Stimulated activated naive B cell treated with anti-CD40 and anti-IgM and Interleukin-4, amounts not matched to agents 10 μg/mL and 1 μg/mL and 100 μg/mL, for 72 hours (primary cell): ENCODE measurements around the gene EFCAB5.
"Not testable (repeated sequence)": the region's sequence is repeated elsewhere in the genome, so short reads cannot be mapped to it uniquely, and the experiment has no call there.

Experiments used
- ATAC-seq, 2 donors: fragments of 150-1000 bp; cut with Tn5 transposase; replicated peaks; 2 replicates each; pipeline ENCODE4 v1.10.0; 2021; ENCODE audit warnings: moderate library complexity in 1 of 2
- DNase-seq: peaks from one replicate; pipeline ENCODE4 v3.0.0; 2021
- H3K27ac Mint-ChIP-seq: one replicate; pipeline ENCODE4 v1.8.0; 2022; ENCODE audit warnings: mild to moderate bottlenecking, mixed read lengths
- H3K27me3 Mint-ChIP-seq, 2 donors: one replicate each; pipeline ENCODE4 v1.8.0; 2022; ENCODE audit warnings: mixed read lengths in 2 of 2
- H3K36me3 Mint-ChIP-seq, 2 donors: one replicate each; pipeline ENCODE4 v1.8.0; 2022; ENCODE audit warnings: mixed read lengths in 2 of 2, mild to moderate bottlenecking in 1 of 2
- H3K4me1 Mint-ChIP-seq, 2 donors: one replicate each; pipeline ENCODE4 v1.8.0; 2022; ENCODE audit warnings: mixed read lengths in 2 of 2, mild to moderate bottlenecking in 1 of 2
- H3K4me3 Mint-ChIP-seq, 2 donors: one replicate each; pipeline ENCODE4 v1.8.0; 2022; ENCODE audit warnings: mild to moderate bottlenecking in 2 of 2, mixed read lengths in 2 of 2, moderate library complexity in 1 of 2
- H3K9me3 Mint-ChIP-seq, 2 donors: one replicate each; pipeline ENCODE4 v1.8.0; 2022; ENCODE audit warnings: mixed read lengths in 2 of 2, mild to moderate bottlenecking in 1 of 2

Gene EFCAB5

DNA sequence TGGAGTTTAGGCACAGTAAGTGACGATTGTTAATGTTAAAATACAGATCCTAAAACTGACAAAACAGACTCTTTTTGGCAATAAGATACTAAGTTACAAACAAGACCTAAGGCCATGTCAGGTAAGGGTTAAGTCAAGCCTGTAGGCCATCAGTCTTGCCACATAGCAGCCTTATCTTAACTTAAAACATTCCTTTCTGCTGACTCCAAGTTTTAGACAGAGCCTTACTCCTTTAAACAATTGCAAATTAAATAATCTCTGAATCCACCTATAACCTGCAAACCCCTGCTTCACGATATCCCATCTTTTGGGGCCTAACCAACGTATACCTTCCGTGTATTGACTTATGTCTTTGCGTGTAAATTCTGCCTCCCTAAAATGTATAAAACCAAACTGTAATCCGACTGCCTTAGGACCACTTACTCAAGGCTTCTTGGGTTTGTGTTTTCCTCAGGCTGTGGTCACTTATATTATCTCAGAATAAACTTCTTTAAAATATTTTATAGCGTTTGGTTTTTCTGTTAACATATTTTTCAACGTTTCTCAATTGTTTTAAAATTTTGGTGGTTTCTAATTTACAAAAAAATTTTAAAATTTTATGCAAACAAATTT lies 64.4 kb downstream of the EFCAB5 start:
- H3K27ac Mint-ChIP-seq: no peak overlapping the region
- H3K27me3 Mint-ChIP-seq: no peaks in the 10 kb centered on the region
- peaks cover 0 to 4% of the 10 kb centered on the region in 2 donors for H3K4me1 Mint-ChIP-seq
- H3K9me3 Mint-ChIP-seq: no peaks in the 10 kb centered on the region
- no peak overlapping the region for H3K4me3 Mint-ChIP-seq
- H3K36me3 Mint-ChIP-seq: no peaks in the 10 kb centered on the region
- no peak for DNase-seq
- no peak for ATAC-seq

DNA sequence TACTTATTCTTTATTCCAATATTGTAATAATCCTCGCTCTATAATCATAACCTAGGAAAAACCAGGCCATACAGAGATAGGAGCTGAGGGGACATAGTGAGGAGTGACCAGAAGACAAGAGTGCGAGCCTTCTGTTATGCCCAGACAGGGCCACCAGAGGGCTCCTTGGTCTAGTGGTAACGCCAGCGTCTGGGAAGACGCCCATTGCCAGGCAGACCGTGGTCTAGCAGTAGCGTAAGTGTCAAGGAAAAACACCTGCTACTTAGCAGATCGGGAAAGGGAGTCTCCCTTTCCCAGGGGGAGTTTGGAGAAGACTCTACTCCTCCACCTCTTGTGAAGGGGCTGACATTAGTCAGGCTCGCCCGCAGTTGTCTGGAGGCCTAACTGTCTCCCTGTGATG lies 70.5 kb downstream of the EFCAB5 start:
- not testable (repeated sequence) for H3K27me3 Mint-ChIP-seq, H3K9me3 Mint-ChIP-seq, H3K4me3 Mint-ChIP-seq, DNase-seq, H3K36me3 Mint-ChIP-seq, ATAC-seq, H3K4me1 Mint-ChIP-seq, H3K27ac Mint-ChIP-seq

- DNase-seq (no peak), ATAC-seq (peak in 1 of 2 donors; percentile 55)
Measured at GRCh38 chr17:30021708-30022317, 80.4 kb downstream of the EFCAB5 start.

DNA sequence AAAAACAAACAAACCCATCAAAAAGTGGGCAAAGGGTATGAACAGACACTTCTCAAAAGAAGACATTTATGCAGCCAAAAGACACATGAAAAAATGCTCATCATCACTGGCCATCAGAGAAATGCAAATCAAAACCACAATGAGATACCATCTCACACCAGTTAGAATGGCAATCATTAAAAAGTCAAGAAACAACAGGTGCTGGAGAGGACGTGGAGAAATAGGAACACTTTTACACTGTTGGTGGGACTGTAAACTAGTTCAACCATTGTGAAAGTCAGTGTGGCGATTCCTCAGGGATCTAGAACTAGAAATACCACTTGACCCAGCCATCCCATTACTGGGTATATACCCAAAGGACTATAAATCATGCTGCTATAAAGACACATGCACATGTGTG lies 83.9 kb downstream of the EFCAB5 start:
- H3K27ac Mint-ChIP-seq, ATAC-seq, H3K4me1 Mint-ChIP-seq, H3K9me3 Mint-ChIP-seq, H3K36me3 Mint-ChIP-seq, H3K27me3 Mint-ChIP-seq, H3K4me3 Mint-ChIP-seq, DNase-seq: not testable (repeated sequence)

More at GRCh38 chr17:30021708-30022317, 80.4 kb downstream of the EFCAB5 start:
- H3K36me3 Mint-ChIP-seq: no peaks in the 10 kb centered on the region
- H3K9me3 Mint-ChIP-seq: no peaks in the 10 kb centered on the region
- no peaks in the 10 kb centered on the region for H3K4me1 Mint-ChIP-seq
- H3K27ac Mint-ChIP-seq: no peak overlapping the region
- no peak overlapping the region for H3K4me3 Mint-ChIP-seq
- no peaks in the 10 kb centered on the region for H3K27me3 Mint-ChIP-seq

DNA sequence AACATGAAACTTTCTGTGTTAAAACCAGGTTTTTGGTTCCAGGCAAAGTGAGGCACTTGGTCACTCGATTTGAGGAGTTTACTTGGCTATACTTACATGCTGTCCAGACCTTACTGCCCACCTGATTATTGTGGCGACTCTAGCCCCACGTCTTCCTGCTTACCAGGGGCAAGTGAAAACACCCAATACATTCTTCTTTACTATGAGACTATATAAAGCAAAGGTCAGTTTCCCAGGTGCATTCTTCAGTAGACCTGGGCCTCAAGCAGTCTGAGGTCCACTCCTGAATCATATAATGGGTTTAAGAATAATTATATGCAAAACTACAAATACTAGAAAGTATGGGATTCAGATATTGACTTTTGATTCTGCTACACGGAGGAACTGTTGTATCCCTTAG lies 86.2 kb downstream of the EFCAB5 start:
- Mint-ChIP-seq H3K4me1 (peaks cover 0 to 2% of the 10 kb centered on the region in 2 donors), H3K9me3 (no peaks in the 10 kb centered on the region), H3K36me3 (no peaks in the 10 kb centered on the region), H3K4me3 (no peak overlapping the region), H3K27ac (no peak overlapping the region), H3K27me3 (no peaks in the 10 kb centered on the region)
- ATAC-seq: no peak
- no peak for DNase-seq

GRCh38 chr17:30031214-30031869 lies 89.9 kb downstream of the EFCAB5 start:
- peak; percentile 70 to 87 for ATAC-seq
- Mint-ChIP-seq H3K4me1 (peaks cover 0 to 2% of the 10 kb centered on the region in 2 donors), H3K36me3 (no peaks in the 10 kb centered on the region), H3K27ac (no peak overlapping the region), H3K27me3 (no peaks in the 10 kb centered on the region), H3K9me3 (no peaks in the 10 kb centered on the region), H3K4me3 (no peak overlapping the region)
- no peak for DNase-seq

- DNase-seq (no peak), ATAC-seq (no peak)
- no peak overlapping the region for H3K4me3 Mint-ChIP-seq
- no peak overlapping the region for H3K27ac Mint-ChIP-seq
- H3K4me1 Mint-ChIP-seq: peaks cover 5 to 6% of the 10 kb centered on the region in 2 donors
- no peaks in the 10 kb centered on the region for H3K27me3 Mint-ChIP-seq
- H3K36me3 Mint-ChIP-seq: no peaks in the 10 kb centered on the region
- peaks cover 0 to 4% of the 10 kb centered on the region in 2 donors for H3K9me3 Mint-ChIP-seq
Measured at GRCh38 chr17:30035369-30035768, 93.9 kb downstream of the EFCAB5 start.

DNA sequence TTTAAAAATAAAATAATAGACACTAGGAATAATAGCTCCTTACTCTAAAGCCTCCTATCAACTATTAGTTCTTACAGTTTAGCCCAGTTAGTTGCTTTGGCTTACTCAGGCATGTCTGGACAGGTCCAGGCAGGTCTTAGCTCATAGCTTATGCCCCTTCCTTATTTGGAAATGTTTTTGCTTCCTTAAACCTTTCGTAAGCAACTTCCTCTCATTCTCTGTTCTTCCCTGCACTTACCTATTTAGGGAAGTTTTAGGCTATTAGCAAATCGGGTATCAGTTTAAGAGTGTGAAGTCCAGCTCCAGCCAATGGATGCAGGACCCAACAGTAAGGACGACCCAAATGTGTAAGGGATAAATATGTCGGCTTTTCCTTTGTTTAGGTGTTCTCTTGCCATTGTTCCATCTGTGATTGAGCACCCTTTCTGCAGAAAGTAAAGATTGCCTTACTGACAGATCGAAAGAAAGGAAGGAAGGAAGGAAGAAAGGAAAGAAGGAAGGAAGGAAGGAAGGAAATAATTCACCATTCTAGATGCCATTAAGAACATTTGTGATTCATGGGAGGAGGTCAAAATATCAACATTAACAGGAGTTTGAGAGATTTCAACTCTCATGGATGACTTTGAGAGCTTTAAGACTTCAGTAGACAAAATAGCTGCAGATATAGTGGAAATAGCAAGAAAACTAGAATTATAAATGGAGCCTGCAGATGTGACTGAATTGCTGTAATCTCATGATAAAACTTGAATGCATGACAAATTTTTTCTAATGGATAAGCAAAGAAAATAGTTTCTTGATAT lies 99.5 kb downstream of the EFCAB5 start:
- ATAC-seq, DNase-seq, H3K27me3 Mint-ChIP-seq, H3K9me3 Mint-ChIP-seq, H3K36me3 Mint-ChIP-seq: not testable (repeated sequence)
- Mint-ChIP-seq H3K27ac (peak overlapping the region; percentile 83), H3K4me3 (peak overlapping the region in 1 of 2 donors; percentile 7), H3K4me1 (peaks cover 10 to 15% of the 10 kb centered on the region in 2 donors)

GRCh38 chr17:30041551-30041950 lies 100.1 kb downstream of the EFCAB5 start:
- Mint-ChIP-seq H3K4me1 (peaks cover 10 to 15% of the 10 kb centered on the region in 2 donors), H3K27ac (peak overlapping the region; percentile 14), H3K27me3 (no peaks in the 10 kb centered on the region), H3K9me3 (peaks cover 4 to 9% of the 10 kb centered on the region in 2 donors), H3K4me3 (no peak overlapping the region), H3K36me3 (peaks cover 3 to 9% of the 10 kb centered on the region in 2 donors)
- no peak for DNase-seq
- ATAC-seq: no peak

DNA sequence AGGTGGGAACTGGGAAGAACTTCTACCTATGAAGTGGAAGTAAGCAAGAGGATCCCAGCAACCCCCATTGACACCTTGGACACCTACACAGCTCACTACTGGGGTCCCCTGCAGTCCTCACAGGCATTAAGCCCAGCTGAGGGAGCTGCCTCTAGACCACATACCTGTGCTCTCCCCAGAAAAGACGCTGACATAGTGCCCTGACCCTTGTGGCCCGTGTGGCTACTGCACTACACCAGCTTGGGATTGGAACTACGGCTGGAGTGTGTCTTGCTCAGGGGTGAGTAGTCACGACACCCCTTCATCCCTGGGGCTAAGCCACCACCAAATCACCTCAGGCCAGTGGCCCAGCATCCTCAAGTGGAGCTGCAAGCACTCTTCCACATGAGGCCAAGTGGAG lies 120.9 kb downstream of the EFCAB5 start:
- H3K4me1 Mint-ChIP-seq: no peaks in the 10 kb centered on the region
- H3K4me3 Mint-ChIP-seq: no peak overlapping the region
- no peak overlapping the region for H3K27ac Mint-ChIP-seq
- DNase-seq: no peak
- H3K27me3 Mint-ChIP-seq: peaks cover 5 to 18% of the 10 kb centered on the region in 2 donors
- H3K9me3 Mint-ChIP-seq: peaks cover 22 to 26% of the 10 kb centered on the region in 2 donors
- ATAC-seq: no peak
- H3K36me3 Mint-ChIP-seq: peaks cover 2 to 12% of the 10 kb centered on the region in 2 donors

GRCh38 chr17:30064738-30065137 lies 123.3 kb downstream of the EFCAB5 start:
- Mint-ChIP-seq H3K4me3 (no peak overlapping the region), H3K27ac (no peak overlapping the region), H3K27me3 (peaks cover 5 to 18% of the 10 kb centered on the region in 2 donors), H3K4me1 (no peaks in the 10 kb centered on the region), H3K36me3 (peaks cover 2 to 12% of the 10 kb centered on the region in 2 donors), H3K9me3 (peaks cover 24 to 26% of the 10 kb centered on the region in 2 donors)
- ATAC-seq (no peak), DNase-seq (no peak)

DNA sequence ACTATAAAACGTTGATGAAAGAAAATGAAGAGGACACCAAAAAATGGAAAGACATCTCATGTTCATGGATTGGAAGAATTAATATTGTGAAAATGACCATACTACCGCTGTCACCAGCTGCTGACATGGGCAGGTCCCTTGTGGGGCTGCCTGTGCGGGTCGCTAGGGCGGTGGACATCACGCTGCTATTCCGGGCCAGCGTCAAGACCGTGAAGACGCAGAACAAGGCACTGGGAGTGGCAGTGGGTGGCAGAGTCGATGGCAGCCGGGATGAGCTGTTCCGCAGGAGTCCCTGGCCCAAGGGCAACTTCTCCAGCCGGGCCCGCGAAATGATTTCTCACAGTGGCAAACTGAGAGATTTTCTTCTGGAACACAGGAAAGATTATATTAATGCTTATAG lies 127.0 kb downstream of the EFCAB5 start:
- Mint-ChIP-seq H3K4me1 (no peaks in the 10 kb centered on the region), H3K27ac (no peak overlapping the region), H3K4me3 (no peak overlapping the region), H3K9me3 (peaks cover 23 to 24% of the 10 kb centered on the region in 2 donors), H3K36me3 (peaks cover 2 to 12% of the 10 kb centered on the region in 2 donors), H3K27me3 (peaks cover 5 to 8% of the 10 kb centered on the region in 2 donors)
- DNase-seq (no peak), ATAC-seq (no peak)

- no peak overlapping the region for H3K4me3 Mint-ChIP-seq
- ATAC-seq: no peak
- no peak for DNase-seq
- H3K4me1 Mint-ChIP-seq: no peaks in the 10 kb centered on the region
- H3K27me3 Mint-ChIP-seq: no peaks in the 10 kb centered on the region
- no peak overlapping the region for H3K27ac Mint-ChIP-seq
- H3K36me3 Mint-ChIP-seq: no peaks in the 10 kb centered on the region
- H3K9me3 Mint-ChIP-seq: peaks cover 0 to under 1% of the 10 kb centered on the region in 2 donors
Measured at GRCh38 chr17:30074254-30074653, 132.8 kb downstream of the EFCAB5 start.

GRCh38 chr17:30074730-30075129 lies 133.3 kb downstream of the EFCAB5 start:
- no peaks in the 10 kb centered on the region for H3K9me3 Mint-ChIP-seq

More at GRCh38 chr17:30074730-30075129, 133.3 kb downstream of the EFCAB5 start:
- no peak overlapping the region for H3K27ac Mint-ChIP-seq
- H3K4me3 Mint-ChIP-seq: no peak overlapping the region
- H3K36me3 Mint-ChIP-seq: no peaks in the 10 kb centered on the region
- no peaks in the 10 kb centered on the region for H3K27me3 Mint-ChIP-seq
- DNase-seq: no peak
- ATAC-seq: no peak
- no peaks in the 10 kb centered on the region for H3K4me1 Mint-ChIP-seq
